NT2/D1 (cell line): ENCODE data around the gene TEKT3.

Source experiments
- SUZ12 ChIP-seq: IDR thresholded peaks from 2 replicates; pipeline ENCODE4 v1.6.1; 2011; ENCODE audit not compliant: insufficient read length, insufficient read depth; ENCODE audit errors: extremely low read depth
- YY1 ChIP-seq: IDR thresholded peaks from 2 replicates; pipeline ENCODE4 v1.6.1; 2011; ENCODE audit not compliant: insufficient read length, insufficient read depth
- ZNF274 ChIP-seq: IDR thresholded peaks from 2 replicates; pipeline ENCODE4 v1.6.1; 2011; ENCODE audit warnings: mild to moderate bottlenecking, low read depth, low read length

DNA sequence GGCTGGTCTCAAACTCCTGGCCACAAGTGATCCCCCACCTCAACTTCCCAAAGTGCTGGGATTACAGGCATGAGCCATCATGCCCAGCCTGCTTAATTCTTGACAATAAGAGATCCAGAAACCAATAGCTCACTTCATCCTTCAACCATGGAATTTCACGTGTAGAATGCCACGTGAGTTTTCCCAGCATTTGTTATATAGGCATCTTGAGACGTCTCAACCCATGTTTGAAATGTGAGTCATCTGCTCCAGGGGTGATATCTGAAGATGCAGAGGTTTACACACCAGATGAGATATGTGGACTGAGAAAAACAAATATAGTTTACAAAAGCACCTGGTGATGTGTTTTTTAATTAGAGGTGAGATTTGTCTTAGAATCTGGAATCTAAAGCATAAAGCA lies 7.1 kb downstream of the TEKT3 start:
- TF ChIP-seq YY1 (no peak), ZNF274 (no peak), SUZ12 (no peak)
